ENCODE results near the gene INTS15.
"Not testable (repeated sequence)": the region's sequence is repeated elsewhere in the genome, so short reads cannot be mapped to it uniquely, and the experiment has no call there.

Gene INTS15

DNA sequence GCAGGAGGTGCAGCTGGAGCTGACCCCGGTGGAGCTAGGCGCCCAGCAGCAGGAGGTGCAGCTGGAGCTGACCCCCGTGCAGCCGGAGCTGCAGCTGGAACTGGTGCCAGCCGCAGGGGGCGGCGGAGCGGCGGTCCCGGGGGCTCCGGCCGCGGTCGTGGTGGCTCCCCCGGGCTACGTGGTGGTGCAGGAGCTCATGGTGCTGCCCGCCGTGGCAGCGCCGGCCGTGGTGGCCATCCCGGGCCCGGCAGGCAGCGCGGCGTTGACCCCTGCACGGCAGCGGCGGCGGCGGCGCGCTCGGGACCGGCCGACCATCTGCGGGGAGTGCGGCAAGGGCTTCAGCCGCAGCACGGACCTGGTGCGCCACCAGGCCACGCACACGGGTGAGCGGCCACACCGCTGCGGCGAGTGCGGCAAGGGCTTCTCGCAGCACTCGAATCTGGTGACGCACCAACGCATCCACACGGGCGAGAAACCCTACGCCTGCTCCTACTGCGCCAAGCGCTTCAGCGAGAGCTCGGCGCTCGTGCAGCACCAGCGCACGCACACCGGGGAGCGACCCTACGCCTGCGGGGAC lies 32.4 kb downstream of the INTS15 start:
- H3K27ac ChIP-seq, result no peak overlapping the region
- TF ChIP-seq, protein P1, sequence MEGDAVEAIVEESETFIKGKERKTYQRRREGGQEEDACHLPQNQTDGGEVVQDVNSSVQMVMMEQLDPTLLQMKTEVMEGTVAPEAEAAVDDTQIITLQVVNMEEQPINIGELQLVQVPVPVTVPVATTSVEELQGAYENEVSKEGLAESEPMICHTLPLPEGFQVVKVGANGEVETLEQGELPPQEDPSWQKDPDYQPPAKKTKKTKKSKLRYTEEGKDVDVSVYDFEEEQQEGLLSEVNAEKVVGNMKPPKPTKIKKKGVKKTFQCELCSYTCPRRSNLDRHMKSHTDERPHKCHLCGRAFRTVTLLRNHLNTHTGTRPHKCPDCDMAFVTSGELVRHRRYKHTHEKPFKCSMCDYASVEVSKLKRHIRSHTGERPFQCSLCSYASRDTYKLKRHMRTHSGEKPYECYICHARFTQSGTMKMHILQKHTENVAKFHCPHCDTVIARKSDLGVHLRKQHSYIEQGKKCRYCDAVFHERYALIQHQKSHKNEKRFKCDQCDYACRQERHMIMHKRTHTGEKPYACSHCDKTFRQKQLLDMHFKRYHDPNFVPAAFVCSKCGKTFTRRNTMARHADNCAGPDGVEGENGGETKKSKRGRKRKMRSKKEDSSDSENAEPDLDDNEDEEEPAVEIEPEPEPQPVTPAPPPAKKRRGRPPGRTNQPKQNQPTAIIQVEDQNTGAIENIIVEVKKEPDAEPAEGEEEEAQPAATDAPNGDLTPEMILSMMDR (IDR thresholded peaks at IDR 0.05), result no peak
- no peak for TF ChIP-seq ZFX (IDR thresholded peaks at IDR 0.05; ENCODE audit: borderline replicate concordance)

DNA sequence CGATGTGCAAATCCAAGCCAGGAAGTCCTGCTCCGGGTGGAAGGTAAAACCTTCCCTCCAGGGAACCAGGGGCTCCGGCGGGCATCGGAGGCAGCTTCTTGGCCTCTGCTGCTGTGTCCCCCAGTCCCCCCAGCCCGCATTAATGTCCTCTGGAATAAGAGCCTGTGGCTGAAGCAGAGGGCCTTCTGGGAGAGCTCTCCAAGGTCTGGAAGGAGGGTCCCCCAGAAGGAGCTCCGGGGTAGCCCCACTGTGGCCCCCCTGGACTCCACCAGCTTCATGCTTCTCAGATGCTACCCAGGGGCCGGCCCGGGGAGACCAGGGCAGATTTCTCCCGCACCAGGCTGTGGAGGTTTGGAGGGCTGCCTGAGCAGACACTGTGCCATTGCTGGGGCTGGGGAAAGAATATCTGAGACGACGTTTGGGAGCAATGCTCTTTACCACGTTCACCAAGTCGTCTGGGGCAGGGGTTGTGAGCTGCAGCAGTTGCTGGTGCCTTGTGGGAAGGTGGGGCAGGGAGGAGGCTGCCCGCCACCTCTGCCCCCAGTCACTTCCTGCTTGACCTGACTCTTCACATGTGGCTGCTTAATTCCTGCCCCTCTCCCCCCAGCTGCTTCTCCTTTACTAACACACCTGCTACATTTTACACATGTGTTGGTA lies 33.9 kb downstream of the INTS15 start:
- H3K27ac ChIP-seq, result no peak overlapping the region
- no peak for TF ChIP-seq ZFX (IDR thresholded peaks at IDR 0.05; ENCODE audit: borderline replicate concordance)
- TF ChIP-seq, protein P1 (IDR thresholded peaks at IDR 0.05), result no peak

DNA sequence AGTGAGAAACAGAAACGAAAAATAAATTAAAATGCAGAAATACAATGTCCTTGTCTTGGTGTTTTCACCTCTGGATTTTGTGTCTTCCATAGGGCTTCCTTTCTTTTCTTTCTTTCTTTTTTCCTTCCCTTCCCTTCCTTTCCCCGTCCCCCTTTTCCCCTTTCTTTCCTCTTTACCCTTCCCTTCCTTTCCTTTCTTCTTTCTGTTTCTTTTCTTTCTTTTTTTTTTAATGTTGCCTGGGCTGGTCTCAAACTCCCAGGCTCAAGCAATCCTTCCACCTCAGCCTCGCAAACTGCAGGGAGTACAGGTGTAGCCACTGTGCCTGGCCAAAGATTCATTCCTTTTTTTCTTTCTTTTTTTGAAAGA lies 34.4 kb downstream of the INTS15 start:
- no peak for TF ChIP-seq ZFX (IDR thresholded peaks at IDR 0.05; ENCODE audit: borderline replicate concordance)
- TF ChIP-seq, protein P1 (IDR thresholded peaks at IDR 0.05), result no peak
- no peak overlapping the region for H3K27ac ChIP-seq

DNA sequence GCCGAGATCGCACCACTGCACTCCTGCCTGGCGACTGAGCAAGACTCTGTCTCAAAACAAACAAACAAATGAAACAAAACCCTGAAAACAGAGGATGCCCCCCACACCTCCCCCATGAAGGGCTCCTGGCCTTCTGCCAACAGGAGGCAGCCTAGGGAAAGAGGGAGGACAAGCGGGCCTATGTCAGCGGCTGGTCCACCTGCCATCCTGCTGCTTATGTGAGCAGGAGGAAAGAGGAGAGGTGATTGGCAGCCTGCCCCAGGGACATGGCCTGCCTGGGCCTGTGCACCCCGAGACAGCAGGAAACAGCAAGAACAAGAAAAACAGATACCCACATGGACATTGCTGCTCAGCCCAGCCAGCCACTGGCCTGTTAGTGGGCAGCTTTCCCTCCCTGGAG lies 38.2 kb downstream of the INTS15 start:
- TF ChIP-seq, protein P1 (IDR thresholded peaks at IDR 0.05), result no peak
- TF ChIP-seq ZFX (IDR thresholded peaks at IDR 0.05; ENCODE audit: borderline replicate concordance), result no peak
- H3K27ac ChIP-seq, result no peak overlapping the region

DNA sequence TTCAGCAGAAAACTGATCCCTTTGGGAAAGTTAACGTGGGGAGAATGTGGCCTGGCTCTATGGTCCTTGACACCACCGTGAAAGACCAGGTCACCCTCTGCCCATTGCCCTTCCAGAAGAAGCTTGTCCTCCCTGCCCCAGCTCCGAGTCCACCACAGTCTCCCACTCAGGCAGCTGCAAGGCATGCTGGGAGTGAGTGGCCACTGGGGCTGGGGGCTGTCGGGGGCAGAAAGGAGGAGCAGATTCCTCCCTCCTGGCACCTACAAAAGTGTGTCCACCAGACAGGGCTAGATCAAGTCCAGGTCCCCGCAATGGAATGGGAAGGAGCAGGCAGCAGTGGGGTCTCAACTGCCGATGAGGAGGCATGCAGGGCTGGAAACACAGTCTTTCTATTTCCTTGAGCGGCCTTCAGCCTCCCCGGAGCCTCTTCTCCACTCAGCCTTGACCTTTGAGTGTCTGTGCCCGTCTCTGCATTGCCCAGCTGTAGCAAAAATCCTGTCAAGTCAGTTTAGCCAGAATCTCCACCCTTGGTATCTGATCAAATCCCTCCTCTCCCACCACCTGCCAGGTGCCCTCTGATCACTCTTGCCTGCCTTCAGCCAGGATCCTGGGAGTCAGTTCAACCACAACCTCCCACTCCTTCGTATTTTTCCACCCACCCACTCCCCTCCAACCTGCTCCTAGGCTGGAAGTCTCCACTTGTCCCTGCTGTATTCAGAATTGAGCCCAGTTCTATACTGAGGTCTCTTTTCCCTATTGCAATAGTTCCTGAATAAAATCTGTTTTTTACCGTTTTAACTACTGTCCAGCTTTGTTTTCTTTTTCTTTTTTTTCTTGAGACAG lies 40.4 kb downstream of the INTS15 start:
- H3K27ac ChIP-seq, result peak overlapping the region; percentile 12; the same call in 1 of the 2 replicates

DNA sequence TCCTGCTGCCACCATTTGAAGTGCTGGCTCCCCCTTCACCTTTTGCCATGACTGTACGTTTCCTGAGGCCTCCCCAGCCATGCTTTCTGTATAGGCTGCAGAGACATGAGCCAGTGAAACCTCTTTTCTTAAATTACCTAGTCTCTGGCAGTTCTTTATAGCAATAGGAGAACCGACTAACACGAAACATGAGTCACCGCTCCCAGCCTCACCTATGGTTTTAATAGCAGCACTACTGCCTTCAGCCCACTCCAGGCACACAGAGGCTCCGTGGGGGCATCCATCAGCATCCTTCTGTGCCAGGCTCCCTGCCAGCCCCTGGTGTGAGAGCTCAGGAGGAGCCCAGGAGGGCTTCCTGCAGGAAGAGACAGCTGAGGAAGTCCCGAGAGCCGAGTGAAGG lies 41.8 kb downstream of the INTS15 start:
- TF ChIP-seq, protein P1 (IDR thresholded peaks at IDR 0.05), result no peak
- TF ChIP-seq ZFX (IDR thresholded peaks at IDR 0.05; ENCODE audit: borderline replicate concordance), result no peak
- H3K27ac ChIP-seq, result no peak overlapping the region

More for the DNA sequence above, 40.4 kb downstream of the INTS15 start:
- no peak for TF ChIP-seq ZFX (IDR thresholded peaks at IDR 0.05; ENCODE audit: borderline replicate concordance)
- TF ChIP-seq, protein P1 (IDR thresholded peaks at IDR 0.05), result no peak

DNA sequence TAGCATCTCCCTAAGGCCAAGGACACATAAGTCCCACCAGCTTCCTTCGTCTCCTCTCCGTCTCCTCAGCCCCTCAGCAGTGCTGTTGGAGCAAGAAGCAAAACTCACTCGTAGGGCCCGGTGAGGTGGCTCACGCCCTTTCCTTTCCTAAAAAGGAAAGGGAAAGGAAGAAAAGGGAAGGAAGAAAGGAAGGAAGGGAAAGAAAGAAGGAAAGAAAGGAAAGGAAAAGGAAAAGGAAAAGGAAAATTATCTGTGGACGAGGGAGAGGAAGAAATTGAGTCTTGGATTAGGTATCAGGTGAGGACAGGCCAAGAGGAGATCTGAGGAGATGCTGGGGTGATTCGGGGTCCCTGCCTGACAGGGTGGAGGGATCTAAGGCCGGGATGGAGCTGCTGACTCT lies 44.2 kb downstream of the INTS15 start:
- TF ChIP-seq, protein P1 (IDR thresholded peaks at IDR 0.05), result no peak
- TF ChIP-seq ZFX (IDR thresholded peaks at IDR 0.05; ENCODE audit: borderline replicate concordance), result no peak
- no peak overlapping the region for H3K27ac ChIP-seq

DNA sequence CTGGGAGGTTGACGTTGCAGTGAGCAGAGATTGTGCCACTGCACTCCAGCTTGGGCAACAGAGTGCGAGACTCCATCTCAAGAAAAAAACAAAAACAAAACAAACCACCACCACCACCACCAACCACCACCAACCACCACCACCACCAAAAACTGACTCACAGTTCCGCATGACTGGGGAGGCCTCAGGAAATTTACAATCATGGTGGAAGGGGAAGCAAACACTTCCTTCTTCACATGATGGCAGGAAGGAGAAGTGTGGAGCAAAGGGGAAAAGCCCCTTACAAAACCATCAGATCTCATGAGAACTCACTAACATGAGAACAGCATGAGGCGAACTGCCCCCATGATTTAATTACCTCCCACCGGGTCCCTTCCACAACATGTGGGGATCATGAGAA lies 45.1 kb downstream of the INTS15 start:
- H3K27ac ChIP-seq, result not testable (repeated sequence)

All from 22Rv1 (cell line).